Activated T-cell treated with anti-CD3 and anti-CD28 coated beads for 48 hours (primary cell): ENCODE results near the gene GAMT.

Experiments
- DNase-seq: peaks from one replicate; pipeline ENCODE4 v3.0.0-alpha.2; 2020; ENCODE audit warnings: low read depth

The GAMT gene

GRCh38 chr19:1399745-1400144 lies 1.6 kb downstream of the GAMT start:
- DNase-seq, result no peak

- no peak for DNase-seq
These were observed 2.3 kb downstream of the GAMT start for GRCh38 chr19:1399079-1399478.

- no peak for DNase-seq
These were observed 3.5 kb downstream of the GAMT start for GRCh38 chr19:1397838-1398237.

GRCh38 chr19:1396768-1397679 lies 4.3 kb downstream of the GAMT start:
- no peak for DNase-seq

- DNase-seq, result no peak
These were observed 5.1 kb downstream of the GAMT start for GRCh38 chr19:1396019-1396767.

- DNase-seq, result no peak
These were observed 5.9 kb downstream of the GAMT start for GRCh38 chr19:1395194-1396018.

GRCh38 chr19:1394252-1395193 lies 6.8 kb downstream of the GAMT start:
- no peak for DNase-seq

- no peak for DNase-seq
These were observed 7.5 kb downstream of the GAMT start for GRCh38 chr19:1393841-1394240.

- DNase-seq, result no peak
These were observed 8.3 kb downstream of the GAMT start for GRCh38 chr19:1392939-1393530.

- no peak for DNase-seq
These were observed 8.9 kb downstream of the GAMT start for GRCh38 chr19:1392407-1392806.

GRCh38 chr19:1390890-1391423 lies 10.4 kb downstream of the GAMT start:
- DNase-seq, result no peak

GRCh38 chr19:1389033-1389940 lies 12.1 kb downstream of the GAMT start:
- DNase-seq, result no peak

- DNase-seq, result no peak
These were observed 12.7 kb downstream of the GAMT start for GRCh38 chr19:1388637-1389026.

GRCh38 chr19:1387684-1388636 lies 13.4 kb downstream of the GAMT start:
- no peak for DNase-seq

- no peak for DNase-seq
These were observed 14.2 kb downstream of the GAMT start for GRCh38 chr19:1386945-1387683.

- DNase-seq, result no peak
These were observed 15.5 kb downstream of the GAMT start for GRCh38 chr19:1385816-1386215.

- DNase-seq, result no peak
These were observed 16.7 kb downstream of the GAMT start for GRCh38 chr19:1384478-1385110.
